Upper lobe of left lung (tissue), 6 donors: ENCODE data around the gene AMD1. TPM values are rescaled to one million over a fixed set of nuclear protein-coding genes. Genes with fewer than 3 reads are reported as not detected.
A peak's percentile ranks its signal among the peaks of the same experiment; 100 is the strongest.

Source experiments
- ATAC-seq, 2 donors: fragments of 200-7000 bp; cut with Tn5 transposase; one replicate each; pipeline ENCODE4 v1.9.1; 2022; ENCODE audit warnings: mild to moderate bottlenecking in 2 of 2, moderate library complexity in 2 of 2; ENCODE audit not compliant: low FRiP score in 2 of 2
- DNase-seq, 2 donors: peaks; one replicate each; pipeline ENCODE4 v3.0.0-alpha.2; 2019 to 2020
- H3K27ac ChIP-seq, 4 donors: fragments of 200-600 bp; sonication (generic); one replicate each; pipeline ENCODE4 v1.5.1; 2016 to 2019
- H3K27me3 ChIP-seq, 4 donors: fragments of 200-600 bp; sonication (generic); one replicate each; pipeline ENCODE4 v1.5.1; 2017 to 2019
- H3K36me3 ChIP-seq, 4 donors: fragments of 200-600 bp; sonication (generic); one replicate each; pipeline ENCODE4 v1.5.1; 2016 to 2019
- H3K4me1 ChIP-seq, 4 donors: fragments of 200-600 bp; sonication (generic); one replicate each; pipeline ENCODE4 v1.5.1; 2018 to 2019
- H3K4me3 ChIP-seq, 4 donors: fragments of 200-600 bp; sonication (generic); one replicate each; pipeline ENCODE4 v1.5.1; 2017 to 2019; ENCODE audit warnings: mild to moderate bottlenecking in 2 of 4, moderate library complexity in 1 of 4
- H3K9me3 ChIP-seq, 4 donors: fragments of 200-600 bp; sonication (generic); one replicate each; pipeline ENCODE4 v1.5.1; 2018 to 2019
- EP300 ChIP-seq, 4 donors: sonication (generic); formaldehyde crosslinking; IDR thresholded peaks; one replicate each; pipeline ENCODE4 v1.5.1; 2017; ENCODE audit warnings: antibody characterized with exemption in 4 of 4, control low read depth in 2 of 4
- POLR2A ChIP-seq, 4 donors: fragments of 450-650 bp; IDR thresholded peaks; one replicate each; pipeline ENCODE4 v1.5.1; 2016 to 2017; ENCODE audit warnings: antibody characterized with exemption in 4 of 4, mild to moderate bottlenecking in 2 of 4
- POLR2AphosphoS5 ChIP-seq, 2 donors: sonication (generic); formaldehyde crosslinking; IDR thresholded peaks; one replicate each; pipeline ENCODE4 v1.5.1; 2017; ENCODE audit warnings: antibody characterized with exemption in 2 of 2
- WGBS, 2 donors: methylation state at CpG; one replicate each; pipeline ENCODE4 v1.1.5; 2017 to 2018; 5-methylcytosine and 5-hydroxymethylcytosine counted together
- total RNA-seq, 6 donors: library from RNA; depleted of rRNA in 4 of 6; stranded (reverse); fragments of >200 nt in 4 of 6; gene quantifications; one replicate each; pipeline versions ENCODE4 v1.1.0 to v1.2.1, GENCODE V29; 2016 to 2021
- TF ChIP-seq, protein P1 (sequence below), 6 experiments: fragments of 450-650 bp in 4 of 6; fragments of 200-600 bp in 2 of 6; sonication (generic) in 2 of 6; IDR thresholded peaks; one replicate each; pipeline ENCODE4 v1.5.1; 2016 to 2019; ENCODE audit warnings: antibody characterized with exemption in 6 of 6
- donor health status: DM: no; HTN: no; CAD: no; lungs with moderate emphysema.
- donor health status: DM: no; HTN: yes; CAD: no; lungs with severe emphysema.

The AMD1 gene
- total RNA-seq = 100 to 1,000 TPM in 2 of 6 donors, 10 to 100 TPM in 4; 57.2 to 132 (median 67.9) TPM

- ATAC-seq (peak; percentile 93 to 95), DNase-seq (peak; percentile 97 to 98)
- H3K27ac ChIP-seq = peak within 1 kb of the TSS; percentile 93 to 98 (median 96)
- peak within 1 kb of the TSS; percentile 68 to 96 (median 88) for H3K4me3 ChIP-seq
- H3K9me3 ChIP-seq = no peaks in the 10 kb centered on the region
- TF ChIP-seq, protein P1, sequence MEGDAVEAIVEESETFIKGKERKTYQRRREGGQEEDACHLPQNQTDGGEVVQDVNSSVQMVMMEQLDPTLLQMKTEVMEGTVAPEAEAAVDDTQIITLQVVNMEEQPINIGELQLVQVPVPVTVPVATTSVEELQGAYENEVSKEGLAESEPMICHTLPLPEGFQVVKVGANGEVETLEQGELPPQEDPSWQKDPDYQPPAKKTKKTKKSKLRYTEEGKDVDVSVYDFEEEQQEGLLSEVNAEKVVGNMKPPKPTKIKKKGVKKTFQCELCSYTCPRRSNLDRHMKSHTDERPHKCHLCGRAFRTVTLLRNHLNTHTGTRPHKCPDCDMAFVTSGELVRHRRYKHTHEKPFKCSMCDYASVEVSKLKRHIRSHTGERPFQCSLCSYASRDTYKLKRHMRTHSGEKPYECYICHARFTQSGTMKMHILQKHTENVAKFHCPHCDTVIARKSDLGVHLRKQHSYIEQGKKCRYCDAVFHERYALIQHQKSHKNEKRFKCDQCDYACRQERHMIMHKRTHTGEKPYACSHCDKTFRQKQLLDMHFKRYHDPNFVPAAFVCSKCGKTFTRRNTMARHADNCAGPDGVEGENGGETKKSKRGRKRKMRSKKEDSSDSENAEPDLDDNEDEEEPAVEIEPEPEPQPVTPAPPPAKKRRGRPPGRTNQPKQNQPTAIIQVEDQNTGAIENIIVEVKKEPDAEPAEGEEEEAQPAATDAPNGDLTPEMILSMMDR (IDR thresholded peaks at IDR 0.05) = peak in 3 of 6 experiments; percentile 11 to 71 (median 46)
- peak; percentile 100 for TF ChIP-seq POLR2AphosphoS5 (IDR thresholded peaks at IDR 0.05)
- TF ChIP-seq EP300 (IDR thresholded peaks at IDR 0.05) = peak in 1 of 4 donors; percentile 87
- TF ChIP-seq POLR2A (IDR thresholded peaks at IDR 0.05) = peak; percentile 95 to 100 (median 99)
- no peaks in the 10 kb centered on the region for H3K36me3 ChIP-seq
- H3K27me3 ChIP-seq = no peaks in the 10 kb centered on the region
- 0 to 1% methylated on average over 47 to 48 of the region's 59 CpGs for WGBS, 2 donors
- peaks cover 23 to 35% (median 27%) of the 10 kb centered on the region in 4 donors for H3K4me1 ChIP-seq
Observed at GRCh38 chr6:110873981-110874879, at the start of gene AMD1. Gene AMD1, plus strand, starts transcription at chr6:110874785. Its CDS starts 321 bp downstream, at chr6:110875106.

- Histone ChIP-seq H3K27me3 (no peaks in the 10 kb centered on the region), H3K4me3 (no peak overlapping the region), H3K27ac (peak overlapping the region; percentile 78 to 86 (median 84)), H3K9me3 (no peaks in the 10 kb centered on the region), H3K4me1 (peaks cover 0 to 13% (median 8%) of the 10 kb centered on the region in 4 donors), H3K36me3 (no peaks in the 10 kb centered on the region)
- ATAC-seq (peak; percentile 81 to 87), DNase-seq (peak in 1 of 2 donors; percentile 82)
- 45 to 47% methylated on average over 9 of the region's 9 CpGs for WGBS, 2 donors
- TF ChIP-seq, protein P1 (IDR thresholded peaks at IDR 0.05) = no peak
- TF ChIP-seq POLR2AphosphoS5 (IDR thresholded peaks at IDR 0.05) = peak; percentile 17 to 19
- TF ChIP-seq EP300 (IDR thresholded peaks at IDR 0.05) = peak in 2 of 4 donors; percentile 53 to 93
Observed at GRCh38 chr6:110826236-110827129, 48.1 kb upstream of the AMD1 start.

GRCh38 chr6:110828396-110828795, 46.2 kb upstream of the AMD1 start:
- ATAC-seq (no peak), DNase-seq (no peak)
- no peaks in the 10 kb centered on the region for H3K9me3 ChIP-seq
- H3K36me3 ChIP-seq = no peaks in the 10 kb centered on the region
- no peak overlapping the region for H3K4me3 ChIP-seq
- WGBS, 2 donors = 56 to 82% methylated on average over 1 of the region's 1 CpG
- peaks cover 0 to 8% (median 4%) of the 10 kb centered on the region in 4 donors for H3K4me1 ChIP-seq
- no peaks in the 10 kb centered on the region for H3K27me3 ChIP-seq
- no peak for TF ChIP-seq POLR2A (IDR thresholded peaks at IDR 0.05)
- TF ChIP-seq POLR2AphosphoS5 (IDR thresholded peaks at IDR 0.05) = no peak
- H3K27ac ChIP-seq = no peak overlapping the region

DNA sequence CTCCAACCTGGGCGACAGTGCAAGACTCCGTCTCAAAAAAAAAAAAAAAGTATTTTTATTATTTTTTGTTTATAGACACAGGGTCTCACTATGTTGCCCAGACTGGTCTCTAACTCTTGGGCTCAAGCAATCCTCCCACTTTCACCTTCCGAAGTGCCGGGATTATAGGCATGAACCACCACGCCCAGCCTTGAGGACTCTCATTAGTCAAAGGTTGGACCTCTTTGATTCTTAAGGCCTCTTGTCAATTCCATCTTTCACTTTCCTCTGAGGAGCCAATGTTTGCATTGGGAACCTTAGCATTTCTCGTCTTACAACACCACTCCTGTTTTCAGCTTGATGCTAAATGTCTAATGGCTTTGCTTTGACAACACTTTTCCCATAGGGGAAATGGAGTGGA, 43.2 kb upstream of the AMD1 start:
- Histone ChIP-seq H3K4me1 (peaks cover 0 to 5% (median 2%) of the 10 kb centered on the region in 4 donors), H3K9me3 (no peaks in the 10 kb centered on the region)

More for the DNA sequence above, 43.2 kb upstream of the AMD1 start:
- Histone ChIP-seq H3K27ac (no peak overlapping the region), H3K36me3 (no peaks in the 10 kb centered on the region), H3K4me3 (no peak overlapping the region), H3K27me3 (no peaks in the 10 kb centered on the region)
- DNase-seq = peak in 1 of 2 donors; percentile 79
- ATAC-seq = no peak
- 83 to 84% methylated on average over 6 of the region's 6 CpGs for WGBS, 2 donors
- TF ChIP-seq, protein P1 (IDR thresholded peaks at IDR 0.05) = no peak
- peak in 1 of 4 donors; percentile 17 for TF ChIP-seq EP300 (IDR thresholded peaks at IDR 0.05)
